IPS-20b (cell line): ENCODE results near the gene KATNB1.
A peak's percentile ranks its signal among the peaks of the same experiment; 100 is the strongest.

Source experiments
- H3K27ac ChIP-seq: one replicate; pipeline ENCODE4 v1.5.1; 2013; ENCODE audit warnings: low read length
- H3K27me3 ChIP-seq: 2 replicates; pipeline ENCODE4 v1.6.1; 2013; ENCODE audit warnings: mild to moderate bottlenecking, low read length, inconsistent platforms; ENCODE audit not compliant: insufficient read depth
- H3K36me3 ChIP-seq: 2 replicates; pipeline ENCODE4 v1.6.1; 2013; ENCODE audit warnings: low read depth, mild to moderate bottlenecking, inconsistent platforms, low read length, moderate library complexity; ENCODE audit not compliant: insufficient read depth
- H3K4me1 ChIP-seq: 2 replicates; pipeline ENCODE4 v1.6.1; 2013; ENCODE audit warnings: mild to moderate bottlenecking, control low read depth, inconsistent platforms, low read length, moderate library complexity; ENCODE audit not compliant: insufficient read depth
- H3K4me3 ChIP-seq: 2 replicates; pipeline ENCODE4 v1.5.1; 2013; ENCODE audit warnings: mild to moderate bottlenecking, low read length, inconsistent platforms
- H3K9ac ChIP-seq: 2 replicates; pipeline ENCODE4 v1.6.1; 2013; ENCODE audit warnings: low read depth, mild to moderate bottlenecking, inconsistent platforms, low read length, moderate library complexity
- H3K9me3 ChIP-seq: 2 replicates; pipeline ENCODE4 v1.6.1; 2013; ENCODE audit warnings: mild to moderate bottlenecking, low read depth, low read length, inconsistent platforms; ENCODE audit not compliant: insufficient read depth

Gene KATNB1

GRCh38 chr16:57694725-57695679, 40.6 kb upstream of the KATNB1 start, which contains the start of gene DRC7:
Gene DRC7, plus strand, starts transcription at chr16:57694806. Its CDS starts 3,144 bp downstream, at chr16:57697950.
- Histone ChIP-seq H3K27ac (no peak within 1 kb of the TSS), H3K4me3 (peak within 1 kb of the TSS; percentile 50; the same call in 1 of the 2 replicates), H3K4me1 (no peaks in the 10 kb centered on the region), H3K36me3 (no peaks in the 10 kb centered on the region), H3K27me3 (no peaks in the 10 kb centered on the region), H3K9ac (no peak within 1 kb of the TSS), H3K9me3 (no peaks in the 10 kb centered on the region)

- no peaks in the 10 kb centered on the region for H3K27me3 ChIP-seq
- H3K36me3 ChIP-seq, result no peaks in the 10 kb centered on the region
- H3K9me3 ChIP-seq, result no peaks in the 10 kb centered on the region
- H3K9ac ChIP-seq, result no peak overlapping the region
- H3K4me1 ChIP-seq, result no peaks in the 10 kb centered on the region
- no peak overlapping the region for H3K27ac ChIP-seq
- H3K4me3 ChIP-seq, result no peak overlapping the region
Measured at GRCh38 chr16:57695680-57696069, 39.9 kb upstream of the KATNB1 start.

- H3K36me3 ChIP-seq, result no peaks in the 10 kb centered on the region
- no peaks in the 10 kb centered on the region for H3K4me1 ChIP-seq
- H3K4me3 ChIP-seq, result no peak overlapping the region
- H3K9ac ChIP-seq, result no peak overlapping the region
- no peak overlapping the region for H3K27ac ChIP-seq
- no peaks in the 10 kb centered on the region for H3K27me3 ChIP-seq
- H3K9me3 ChIP-seq, result no peaks in the 10 kb centered on the region
Measured at GRCh38 chr16:57696240-57696639, 39.3 kb upstream of the KATNB1 start.

GRCh38 chr16:57697896-57698537, 37.6 kb upstream of the KATNB1 start:
- Histone ChIP-seq H3K4me3 (no peak overlapping the region), H3K9me3 (no peaks in the 10 kb centered on the region), H3K4me1 (no peaks in the 10 kb centered on the region), H3K36me3 (no peaks in the 10 kb centered on the region), H3K27ac (no peak overlapping the region), H3K27me3 (no peaks in the 10 kb centered on the region), H3K9ac (no peak overlapping the region)

GRCh38 chr16:57698812-57699405, 36.7 kb upstream of the KATNB1 start:
- no peaks in the 10 kb centered on the region for H3K9me3 ChIP-seq
- H3K4me3 ChIP-seq, result no peak overlapping the region
- H3K36me3 ChIP-seq, result no peaks in the 10 kb centered on the region
- H3K4me1 ChIP-seq, result no peaks in the 10 kb centered on the region
- no peaks in the 10 kb centered on the region for H3K27me3 ChIP-seq
- no peak overlapping the region for H3K27ac ChIP-seq
- H3K9ac ChIP-seq, result no peak overlapping the region

GRCh38 chr16:57699481-57699880, 36.1 kb upstream of the KATNB1 start:
- H3K27ac ChIP-seq, result no peak overlapping the region
- 0 out of 2 replicates have a peak, but pooled peaks cover 2% of the 10 kb centered on the region for H3K4me1 ChIP-seq
- H3K27me3 ChIP-seq, result no peaks in the 10 kb centered on the region
- no peaks in the 10 kb centered on the region for H3K36me3 ChIP-seq
- H3K4me3 ChIP-seq, result no peak overlapping the region
- H3K9me3 ChIP-seq, result no peaks in the 10 kb centered on the region
- H3K9ac ChIP-seq, result no peak overlapping the region

GRCh38 chr16:57699899-57700298, 35.7 kb upstream of the KATNB1 start:
- Histone ChIP-seq H3K4me1 (0 out of 2 replicates have a peak, but pooled peaks cover 2% of the 10 kb centered on the region), H3K4me3 (no peak overlapping the region), H3K9ac (no peak overlapping the region), H3K27ac (no peak overlapping the region), H3K9me3 (no peaks in the 10 kb centered on the region), H3K36me3 (no peaks in the 10 kb centered on the region), H3K27me3 (no peaks in the 10 kb centered on the region)

GRCh38 chr16:57700781-57701551, 34.6 kb upstream of the KATNB1 start:
- H3K9me3 ChIP-seq, result no peaks in the 10 kb centered on the region
- no peaks in the 10 kb centered on the region for H3K27me3 ChIP-seq
- 0 out of 2 replicates have a peak, but pooled peaks cover 2% of the 10 kb centered on the region for H3K4me1 ChIP-seq
- no peak overlapping the region; the same call in 1 of the 2 replicates for H3K9ac ChIP-seq
- H3K27ac ChIP-seq, result no peak overlapping the region
- H3K4me3 ChIP-seq, result no peak overlapping the region
- H3K36me3 ChIP-seq, result no peaks in the 10 kb centered on the region

- Histone ChIP-seq H3K27ac (no peak overlapping the region), H3K4me1 (0 out of 2 replicates have a peak, but pooled peaks cover 2% of the 10 kb centered on the region), H3K4me3 (no peak overlapping the region), H3K9me3 (no peaks in the 10 kb centered on the region), H3K36me3 (no peaks in the 10 kb centered on the region), H3K9ac (no peak overlapping the region), H3K27me3 (no peaks in the 10 kb centered on the region)
Measured at GRCh38 chr16:57701759-57702371, 33.7 kb upstream of the KATNB1 start.

- Histone ChIP-seq H3K9ac (no peak overlapping the region), H3K27ac (no peak overlapping the region), H3K4me3 (no peak overlapping the region), H3K27me3 (no peaks in the 10 kb centered on the region), H3K4me1 (0 out of 2 replicates have a peak, but pooled peaks cover 2% of the 10 kb centered on the region), H3K9me3 (no peaks in the 10 kb centered on the region), H3K36me3 (no peaks in the 10 kb centered on the region)
Measured at GRCh38 chr16:57703416-57704010, 32.1 kb upstream of the KATNB1 start.
